ENCODE data around the gene CA12.

The CA12 gene

DNA sequence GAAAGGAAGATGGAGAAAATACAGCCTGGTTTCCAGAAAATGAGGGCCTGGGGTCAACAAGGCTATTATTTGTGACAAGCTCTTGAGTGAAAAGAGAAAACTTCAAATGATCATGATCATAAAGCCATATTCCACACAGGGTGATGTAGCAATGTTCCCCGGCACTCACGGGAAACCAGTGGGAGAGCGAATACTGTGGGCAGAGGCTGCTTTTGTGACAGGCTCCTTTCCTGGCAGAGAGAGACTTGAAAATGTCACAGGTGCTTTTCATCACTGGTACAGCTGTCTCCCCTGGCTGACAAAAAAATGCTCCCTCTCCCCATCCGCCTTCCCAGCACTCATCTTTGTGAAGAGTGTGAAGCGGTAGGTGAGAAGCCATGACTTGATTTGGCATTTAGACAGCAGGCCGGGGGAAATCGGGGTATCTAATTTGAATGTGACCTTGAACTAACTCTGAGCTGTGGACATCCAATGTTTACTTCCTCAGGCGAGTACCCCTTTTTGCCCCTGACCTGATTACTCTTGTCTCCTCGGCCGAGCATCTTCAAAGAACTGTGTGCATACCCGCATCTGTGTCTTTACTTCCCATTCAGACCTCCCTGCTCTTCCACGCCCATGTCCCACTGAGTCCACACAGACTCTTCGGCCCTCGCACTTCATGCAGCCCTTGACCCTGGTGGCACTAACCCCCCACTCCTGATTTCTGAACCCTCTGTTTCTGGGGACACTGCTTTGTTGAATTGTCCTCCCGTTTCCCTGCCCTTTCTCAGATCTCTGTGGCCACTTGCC, 23.2 kb downstream of the CA12 start:
- TF ChIP-seq CTCF (IDR thresholded peaks at IDR 0.05) = no peak
- Mint-ChIP-seq H3K9me3 (peaks cover 10% of the 10 kb centered on the region), H3K4me3 (peak overlapping the region; percentile 14), H3K27ac (peak overlapping the region; percentile 80), H3K4me1 (peaks cover 67% of the 10 kb centered on the region), H3K36me3 (ENCODE audit: low read depth) (peaks cover 14% of the 10 kb centered on the region), H3K27me3 (ENCODE audit: low read depth, poor library complexity) (peaks cover 20% of the 10 kb centered on the region)
- no peak for DNase-seq

DNA sequence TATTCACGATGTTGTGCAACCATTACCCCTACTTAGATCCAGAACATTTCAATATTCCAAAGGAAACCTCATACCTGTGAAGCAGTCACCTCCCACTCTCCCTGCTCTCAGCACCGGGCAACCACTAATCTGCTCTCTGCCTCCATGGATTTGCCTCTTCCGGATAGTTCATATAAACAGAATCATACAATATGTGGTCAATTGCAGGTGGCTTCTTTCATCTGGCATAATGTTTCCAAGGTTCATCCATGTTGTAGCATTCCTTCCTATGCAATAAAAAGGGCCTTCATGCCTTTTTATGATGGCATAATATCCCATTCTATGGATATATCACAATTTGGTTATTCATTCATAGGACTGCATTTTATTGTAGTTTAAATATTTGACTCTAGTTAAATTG, 23.9 kb downstream of the CA12 start:
- no peak for DNase-seq
- Mint-ChIP-seq H3K4me1 (peaks cover 64% of the 10 kb centered on the region), H3K27me3 (ENCODE audit: low read depth, poor library complexity) (peaks cover 20% of the 10 kb centered on the region), H3K36me3 (ENCODE audit: low read depth) (peaks cover 14% of the 10 kb centered on the region), H3K9me3 (peaks cover 10% of the 10 kb centered on the region), H3K4me3 (no peak overlapping the region), H3K27ac (peak overlapping the region; percentile 2)
- TF ChIP-seq CTCF (IDR thresholded peaks at IDR 0.05) = no peak

GRCh38 chr15:63357061-63357460, 24.6 kb downstream of the CA12 start:
- H3K4me1 Mint-ChIP-seq = peaks cover 59% of the 10 kb centered on the region
- peaks cover 14% of the 10 kb centered on the region for H3K36me3 Mint-ChIP-seq (ENCODE audit: low read depth)
- H3K27ac Mint-ChIP-seq = no peak overlapping the region
- no peak for DNase-seq
- no peak for TF ChIP-seq CTCF (IDR thresholded peaks at IDR 0.05)
- peaks cover 10% of the 10 kb centered on the region for H3K9me3 Mint-ChIP-seq
- peaks cover 20% of the 10 kb centered on the region for H3K27me3 Mint-ChIP-seq (ENCODE audit: low read depth, poor library complexity)
- H3K4me3 Mint-ChIP-seq = no peak overlapping the region

DNA sequence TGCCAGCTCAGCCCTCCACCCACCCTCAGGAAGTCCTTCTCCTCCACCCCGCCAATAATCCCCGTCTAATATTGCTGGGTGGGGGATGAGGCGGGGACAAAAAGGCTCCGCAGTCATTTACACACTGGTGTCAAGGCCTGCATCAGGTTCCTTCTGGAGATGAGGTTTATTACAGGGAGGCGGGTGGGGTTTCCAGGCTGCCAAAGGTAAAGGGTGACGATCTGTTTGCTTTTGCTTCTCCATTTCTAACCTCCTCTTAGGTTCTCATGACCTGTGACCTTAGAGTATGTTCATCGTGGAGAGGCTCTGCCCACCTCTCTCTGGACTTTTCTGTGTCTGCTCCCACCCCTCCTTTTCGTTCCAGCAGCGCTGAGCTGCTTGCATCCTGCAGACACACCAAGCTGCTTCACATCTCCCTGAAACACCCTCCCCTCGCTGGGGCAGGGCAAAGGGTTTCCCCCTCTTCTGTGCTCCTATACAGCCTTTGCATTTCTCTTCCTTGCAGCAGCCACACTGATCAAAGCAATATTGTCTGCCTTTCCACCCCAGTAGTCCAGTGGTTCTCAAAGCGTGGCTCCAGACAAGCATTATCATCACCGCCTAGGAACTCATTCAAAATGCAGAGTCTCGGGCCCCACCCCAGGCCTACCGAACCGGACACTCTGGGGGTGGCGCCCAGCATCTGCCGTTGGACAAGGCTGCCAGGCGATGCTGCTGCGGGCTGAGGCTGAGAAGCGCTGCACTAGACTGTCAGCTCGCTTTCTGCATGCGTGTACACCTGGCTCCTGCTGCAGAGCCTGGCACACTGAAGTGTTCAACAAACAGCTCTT, 26.6 kb downstream of the CA12 start:
- Mint-ChIP-seq H3K4me3 (peak overlapping the region; percentile 3), H3K9me3 (peaks cover 5% of the 10 kb centered on the region), H3K27ac (peak overlapping the region; percentile 98), H3K36me3 (ENCODE audit: low read depth) (peaks cover 9% of the 10 kb centered on the region), H3K27me3 (ENCODE audit: low read depth, poor library complexity) (peaks cover 17% of the 10 kb centered on the region), H3K4me1 (peaks cover 68% of the 10 kb centered on the region)
- DNase-seq = peak; percentile 38
- no peak for TF ChIP-seq CTCF (IDR thresholded peaks at IDR 0.05)

DNA sequence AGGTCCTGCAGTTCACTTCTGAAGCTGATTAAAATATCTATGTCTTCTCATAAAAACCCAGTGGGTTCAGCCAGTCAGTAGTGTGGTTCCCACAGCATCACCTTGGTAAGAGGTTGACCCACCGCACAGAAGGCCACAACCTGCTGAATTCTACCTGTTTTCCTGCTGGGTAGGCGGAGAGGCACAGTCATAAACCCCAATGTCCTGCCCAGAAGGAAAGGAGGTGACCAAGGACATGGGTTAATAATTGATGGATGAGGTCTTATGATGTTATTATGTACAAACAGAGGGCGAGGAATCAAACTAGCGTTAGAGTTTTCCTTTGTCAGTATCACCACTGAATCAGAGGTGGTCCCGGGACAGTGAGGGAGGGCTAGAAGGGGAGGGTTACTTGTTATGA, 27.8 kb downstream of the CA12 start:
- no peak for DNase-seq
- Mint-ChIP-seq H3K27me3 (ENCODE audit: low read depth, poor library complexity) (peaks cover 15% of the 10 kb centered on the region), H3K27ac (peak overlapping the region; percentile 98), H3K4me1 (peaks cover 70% of the 10 kb centered on the region), H3K36me3 (ENCODE audit: low read depth) (no peaks in the 10 kb centered on the region), H3K4me3 (no peak overlapping the region), H3K9me3 (no peaks in the 10 kb centered on the region)
- no peak for TF ChIP-seq CTCF (IDR thresholded peaks at IDR 0.05)
